Ovary (tissue), 3 donors: ENCODE data around the gene CEP170B.

Experiments
- CTCF ChIP-seq, 3 donors: fragments of 450-650 bp in 2 of 3; fragments of 200-600 bp in 1 of 3; IDR thresholded peaks; one replicate each; pipeline versions ENCODE4 v1.5.1 to v1.8.0; 2016 to 2022; ENCODE audit warnings: antibody characterized with exemption in 3 of 3, mild to moderate bottlenecking in 1 of 3
- EP300 ChIP-seq: sonication (generic); formaldehyde crosslinking; IDR thresholded peaks from one replicate; pipeline ENCODE4 v1.6.1; 2017; ENCODE audit warnings: antibody characterized with exemption
- POLR2A ChIP-seq: fragments of 450-650 bp; IDR thresholded peaks from one replicate; pipeline ENCODE4 v1.6.1; 2017; ENCODE audit warnings: antibody characterized with exemption, mild to moderate bottlenecking, moderate library complexity
- donor health status: DM: no; HTN: no; CAD: no.

GRCh38 chr14:104895207-104895785, 30.2 kb downstream of the CEP170B start:
- no peak for TF ChIP-seq POLR2A
- no peak for TF ChIP-seq CTCF (IDR thresholded peaks at IDR 0.05)
- no peak for TF ChIP-seq EP300
